ENCODE measurements around the gene RSPH9.
"Not testable (repeated sequence)": the region's sequence is repeated elsewhere in the genome, so short reads cannot be mapped to it uniquely, and the experiment has no call there.

Gene RSPH9

DNA sequence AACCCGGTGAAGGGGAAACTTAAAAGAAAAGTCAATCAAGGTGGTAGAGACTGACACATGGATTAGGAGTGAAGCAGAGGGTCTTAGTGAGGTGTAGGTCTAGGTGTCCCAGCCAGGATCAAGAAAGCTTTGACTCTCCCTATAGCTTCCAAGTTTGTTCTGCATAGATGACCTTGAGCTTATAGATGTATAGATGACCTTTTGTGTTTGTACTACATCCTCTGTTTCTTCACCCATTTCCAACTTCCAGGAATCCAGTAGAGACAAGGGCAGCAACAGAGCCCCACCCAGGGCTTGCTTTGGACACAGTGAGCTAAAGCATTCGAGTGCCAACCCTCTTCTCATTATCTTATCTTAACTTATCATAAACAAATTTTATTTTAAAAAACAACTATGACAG, 44.6 kb downstream of the RSPH9 start:
- no peak for DNase-seq

DNA sequence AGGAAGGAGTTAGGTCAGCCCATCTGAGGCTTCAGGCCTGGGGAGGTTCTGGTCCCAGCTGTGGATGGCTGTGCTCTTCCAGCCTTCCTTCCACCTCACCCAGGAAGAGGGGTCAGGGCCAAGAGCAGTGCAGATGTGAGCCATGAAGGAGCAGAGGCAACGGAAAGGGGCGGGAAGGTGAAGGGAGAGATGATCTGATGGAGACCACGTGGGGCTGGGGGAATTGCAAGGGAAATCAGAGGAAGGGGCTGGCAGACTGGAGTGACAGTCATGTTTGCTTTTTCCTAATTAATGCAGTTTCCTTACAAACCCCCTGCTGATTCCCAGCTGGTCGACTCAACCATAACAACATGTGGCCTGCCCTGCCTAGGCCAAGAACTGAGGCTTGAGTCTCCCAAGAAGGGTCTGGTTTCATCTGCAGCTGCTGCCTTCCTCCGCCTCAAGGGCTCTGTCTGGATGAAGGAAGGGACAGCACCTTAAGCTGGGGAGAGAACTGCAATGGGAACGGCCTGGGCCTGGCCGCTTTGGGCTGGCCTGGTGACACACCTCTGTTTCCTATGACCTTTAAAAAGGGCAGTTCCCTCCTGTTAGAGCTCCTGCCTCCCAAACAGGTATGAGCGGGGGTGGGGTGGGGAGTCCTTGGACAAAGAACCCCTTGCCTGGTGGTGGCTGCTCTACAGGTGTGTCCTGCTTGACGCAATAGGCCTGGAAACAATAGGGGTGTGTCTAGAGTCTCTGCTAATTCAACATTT, 50.6 kb downstream of the RSPH9 start:
- DNase-seq: no peak

DNA sequence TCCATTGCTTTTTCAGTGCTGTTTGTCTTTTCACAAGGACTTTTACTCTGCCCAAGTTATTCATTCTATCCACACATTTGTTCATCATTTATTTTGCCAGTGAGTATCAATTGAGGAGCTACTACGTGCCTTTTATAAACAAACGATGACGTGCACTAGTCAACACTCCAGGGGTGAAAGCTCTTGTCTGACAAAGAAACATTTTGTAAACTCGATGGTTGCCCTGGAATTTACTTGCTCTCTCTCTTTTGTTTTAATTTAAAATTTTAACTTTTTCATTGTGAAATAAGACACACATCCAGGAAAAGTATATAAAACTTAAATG, 51.1 kb downstream of the RSPH9 start:
- no peak for DNase-seq

DNA sequence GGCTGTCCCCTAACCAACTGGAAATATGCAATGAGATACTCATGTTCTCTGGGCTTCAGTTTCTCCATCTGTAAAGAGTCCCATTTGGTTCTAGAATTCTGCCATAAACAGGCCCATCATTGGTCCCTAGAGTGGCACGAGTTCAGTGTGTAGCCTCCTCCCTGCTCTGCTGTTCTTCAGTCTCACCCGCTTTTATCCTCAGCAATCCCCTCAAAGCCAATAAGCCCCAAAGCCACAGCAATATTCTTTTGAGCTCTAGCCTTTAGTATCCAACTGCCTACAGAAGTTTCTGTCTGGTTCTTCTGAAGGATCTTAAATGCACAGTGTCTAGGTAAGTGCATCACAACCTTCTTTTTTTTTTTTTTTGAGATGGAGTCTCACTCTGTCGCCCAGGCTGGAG, 52.6 kb downstream of the RSPH9 start:
- DNase-seq: no peak

DNA sequence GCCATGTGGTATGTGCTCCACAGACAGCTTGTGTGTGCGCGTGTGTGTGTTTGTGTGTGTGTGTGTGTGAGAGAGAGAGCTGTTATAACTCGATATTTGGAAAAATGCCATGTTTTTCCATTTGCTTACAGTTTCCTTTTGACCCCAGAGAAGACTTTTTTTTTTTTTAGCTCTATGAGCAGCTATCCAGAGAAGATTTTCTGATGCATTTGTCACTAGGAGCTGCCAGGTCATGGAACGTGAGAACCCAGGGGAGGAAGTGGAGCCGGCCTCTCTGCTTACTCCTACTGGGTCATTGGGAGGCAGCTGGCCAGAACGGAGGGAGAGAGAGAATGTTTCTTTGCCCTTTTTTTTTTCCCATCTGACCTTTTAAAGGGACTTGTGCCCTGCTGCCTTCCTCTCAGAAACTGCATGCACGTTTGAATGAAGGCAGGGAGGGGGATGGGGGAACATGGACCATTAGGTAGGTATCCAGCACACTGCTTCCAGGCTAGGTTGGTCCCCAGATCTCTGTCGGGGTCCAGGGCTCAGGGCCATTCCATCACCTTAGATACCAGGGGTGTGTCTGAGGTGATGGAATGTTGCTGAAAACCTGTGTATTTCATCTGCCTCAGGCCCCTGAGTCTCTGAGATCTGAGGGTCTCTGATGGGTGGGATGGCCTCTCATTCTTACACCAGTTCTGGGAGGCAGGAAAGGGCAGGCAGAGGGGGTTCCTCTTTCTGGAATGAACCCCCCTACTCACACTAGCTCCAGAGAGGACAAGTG, 53.9 kb downstream of the RSPH9 start:
- no peak for DNase-seq

DNA sequence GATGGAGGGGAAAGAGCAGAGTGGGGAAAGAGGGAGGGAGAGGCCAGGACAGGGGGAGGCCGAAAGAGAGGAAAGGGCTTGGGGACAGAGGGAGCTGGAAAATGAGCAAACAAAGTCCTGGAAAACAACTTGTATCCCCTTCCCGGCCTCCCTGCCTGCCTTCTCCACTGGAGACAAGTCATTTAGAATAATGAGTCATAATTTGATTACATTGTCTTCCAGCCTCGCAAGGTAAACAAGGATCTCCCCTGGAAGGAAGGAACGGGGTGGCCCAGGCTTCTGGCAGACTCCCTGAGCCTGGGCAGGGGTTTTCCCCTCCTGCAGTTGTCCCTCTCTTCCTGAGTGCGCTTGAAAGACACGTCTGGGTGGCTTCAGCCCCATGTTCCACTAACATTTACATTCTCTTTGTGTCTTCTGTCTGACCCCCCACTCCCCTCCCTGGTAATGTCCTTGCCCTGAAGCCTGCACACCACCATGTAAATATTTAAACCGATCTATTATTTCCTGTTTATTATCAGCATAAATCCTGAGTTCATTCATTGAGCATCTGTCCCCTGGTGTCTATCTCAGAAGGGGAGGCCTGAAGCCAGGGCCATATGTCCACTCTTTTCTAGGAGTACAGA, 54.8 kb downstream of the RSPH9 start:
- DNase-seq: no peak

DNA sequence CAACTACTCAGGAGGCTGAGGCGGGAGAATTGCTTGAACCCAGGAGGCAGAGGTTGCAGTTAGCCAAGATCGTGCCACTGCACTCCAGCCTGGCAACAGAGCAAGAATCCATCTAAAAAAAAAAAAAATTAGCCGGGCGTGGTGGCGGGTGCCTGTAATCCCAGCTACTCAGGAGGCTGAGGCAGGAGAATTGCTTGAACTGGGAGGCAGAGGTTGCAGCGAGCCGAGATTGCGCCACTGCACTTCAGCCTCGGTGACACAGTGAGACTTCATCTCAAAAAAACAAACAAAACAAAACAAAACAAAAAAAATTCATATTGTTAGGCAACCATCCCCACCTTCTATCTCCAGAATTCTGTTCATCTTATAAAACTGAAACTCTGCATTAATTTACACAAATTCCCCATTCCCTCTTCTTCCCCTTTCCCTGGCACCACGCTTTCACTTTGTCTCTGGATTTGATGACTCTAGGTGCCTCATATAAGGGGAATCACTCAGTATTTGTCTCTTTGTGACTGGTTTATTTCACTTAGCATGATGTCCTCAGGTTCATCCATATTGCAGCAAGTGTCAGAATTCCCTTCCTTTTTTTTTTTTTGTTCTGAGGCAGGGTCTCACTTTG, 56.2 kb downstream of the RSPH9 start:
- not testable (repeated sequence) for DNase-seq

DNA sequence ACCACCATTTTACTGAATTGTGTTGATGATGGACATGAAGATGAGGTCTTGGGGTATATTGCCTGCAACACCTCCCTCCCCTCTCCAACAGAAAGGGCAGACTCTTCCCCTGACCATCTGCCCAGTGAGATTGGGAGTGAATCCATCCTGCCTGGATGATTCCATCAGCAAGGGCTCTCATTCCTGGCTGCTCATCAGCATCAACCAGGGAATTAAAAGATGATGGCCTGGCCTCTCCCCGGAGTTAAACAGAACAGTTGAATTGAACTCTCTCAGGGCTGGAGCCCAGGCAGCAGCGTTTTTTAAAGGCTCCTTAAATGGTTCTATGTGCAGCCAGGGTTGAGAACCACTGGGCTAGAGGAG, 57.3 kb downstream of the RSPH9 start:
- DNase-seq: no peak

DNA sequence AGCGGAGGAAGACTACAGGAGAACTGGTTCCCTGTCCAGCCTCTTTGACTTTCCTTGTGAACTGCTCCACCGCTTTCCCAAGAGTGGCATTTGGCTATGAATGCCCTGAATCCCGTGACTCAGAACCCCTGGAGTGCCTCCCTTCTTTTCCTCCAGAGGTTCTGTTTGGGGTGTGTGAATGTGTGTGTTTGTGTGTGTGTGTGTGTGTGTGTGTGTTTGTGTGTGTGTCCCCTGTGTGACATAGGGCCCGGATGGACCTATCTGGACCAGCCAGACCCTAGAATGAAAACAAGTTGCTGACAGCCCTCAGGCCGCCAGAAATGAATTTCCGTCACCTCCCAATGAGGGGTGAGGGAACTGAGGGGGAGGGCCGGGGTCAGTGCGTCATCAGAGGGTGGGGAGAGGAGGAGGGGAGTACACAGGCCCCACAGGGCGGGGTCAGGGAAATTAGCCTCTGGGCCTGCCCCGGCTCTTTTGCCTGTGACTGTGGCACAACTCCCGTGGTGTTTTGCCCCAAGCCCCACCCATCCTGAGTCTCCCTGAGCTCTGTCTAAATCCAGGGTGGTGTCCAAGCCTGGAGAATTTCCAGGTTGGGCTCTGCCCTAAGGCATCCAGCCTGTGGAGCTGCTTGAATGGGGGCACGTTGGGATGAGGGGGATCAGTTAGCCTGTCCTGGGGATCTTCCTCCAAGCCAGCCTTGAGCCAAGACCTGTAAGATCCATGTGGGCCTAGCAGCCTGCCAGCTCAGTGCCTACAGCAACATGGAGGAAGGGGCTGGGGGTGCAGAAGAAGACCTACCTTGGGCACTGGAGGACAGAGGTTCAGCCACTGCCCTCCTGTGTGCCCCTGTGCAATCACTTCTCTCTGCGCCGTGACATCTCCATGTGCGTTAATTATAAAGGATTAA, 58.0 kb downstream of the RSPH9 start:
- no peak for DNase-seq

DNA sequence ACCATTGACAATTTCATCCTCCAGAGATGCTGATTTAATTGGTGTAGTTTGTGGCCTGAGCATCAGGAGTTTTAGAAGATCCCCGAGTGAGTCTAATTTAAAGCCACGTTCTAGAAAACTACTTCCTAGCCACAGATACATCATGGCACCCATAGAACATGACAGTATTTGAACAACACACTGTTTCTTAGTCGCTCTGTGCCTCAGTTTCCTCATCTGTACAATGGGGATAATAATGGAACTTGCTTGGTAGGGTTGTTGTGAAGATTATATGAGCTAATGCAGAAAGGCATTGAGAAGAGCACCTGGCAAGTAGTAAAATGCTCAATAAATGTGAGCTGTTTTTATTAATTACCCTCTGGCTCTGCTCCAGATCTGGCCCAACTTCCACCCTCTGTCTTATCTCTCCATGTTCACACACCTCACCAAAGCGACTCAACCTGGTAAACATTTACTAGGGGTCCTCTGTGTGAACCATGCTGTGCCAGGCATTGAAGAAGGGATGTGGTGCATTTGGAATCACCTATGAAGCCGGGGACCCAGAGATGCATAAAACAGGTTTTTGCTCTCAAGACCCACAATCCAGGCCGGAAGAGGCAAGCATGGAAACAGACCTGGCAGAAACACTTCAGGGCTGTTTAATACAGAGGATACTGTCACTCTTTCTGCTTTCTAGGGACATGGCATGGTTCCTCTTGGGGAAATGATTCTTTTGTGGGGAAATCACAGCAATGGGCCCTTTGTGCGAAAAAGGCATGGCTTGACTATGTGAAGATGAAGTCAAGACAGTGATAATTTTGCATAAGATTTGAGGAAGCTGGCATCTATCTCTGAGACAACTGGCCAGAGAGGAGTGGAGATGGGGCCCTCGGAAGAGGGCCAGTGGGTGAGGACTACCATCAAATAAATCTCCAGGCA, 58.9 kb downstream of the RSPH9 start:
- no peak for DNase-seq

DNA sequence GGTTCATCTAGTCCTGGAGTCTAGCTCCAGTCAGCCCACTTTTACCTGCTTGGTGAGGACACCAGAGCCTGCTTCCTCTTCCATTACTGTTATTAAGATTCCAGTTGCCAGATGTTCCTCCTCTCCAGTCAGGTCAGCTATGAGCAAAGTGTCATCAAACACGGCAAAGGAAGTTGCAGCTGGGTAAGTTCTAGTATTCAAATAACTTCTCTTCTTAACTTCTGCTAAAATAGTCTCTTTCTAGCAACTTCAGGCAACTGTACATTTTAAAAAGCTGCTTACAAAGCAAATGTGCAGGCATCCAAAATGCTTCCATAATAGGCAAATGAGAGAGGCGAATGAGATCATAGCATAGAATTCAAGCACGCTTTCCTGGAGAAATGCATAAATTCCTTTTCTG, 61.2 kb downstream of the RSPH9 start:
- DNase-seq: no peak

DNA sequence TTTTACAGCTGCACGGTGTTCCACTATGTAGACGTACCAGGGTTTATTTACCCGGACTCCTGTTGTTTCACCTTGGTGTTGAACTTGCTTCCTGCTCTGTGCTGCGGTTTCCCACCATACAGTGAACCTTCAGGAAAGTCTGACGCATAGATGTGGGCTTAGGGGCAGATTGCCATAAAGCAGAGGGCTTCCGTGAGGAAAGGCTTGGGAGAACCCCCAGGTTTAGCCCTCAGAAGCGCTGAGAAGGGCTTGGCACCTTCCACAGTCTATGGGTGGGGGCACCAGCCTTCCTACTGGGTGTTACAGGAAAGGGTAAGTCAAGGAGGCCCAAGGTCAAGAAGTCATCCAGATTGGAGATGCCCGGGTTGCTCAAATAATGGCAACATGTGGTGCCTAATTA, 62.0 kb downstream of the RSPH9 start:
- no peak for DNase-seq

DNA sequence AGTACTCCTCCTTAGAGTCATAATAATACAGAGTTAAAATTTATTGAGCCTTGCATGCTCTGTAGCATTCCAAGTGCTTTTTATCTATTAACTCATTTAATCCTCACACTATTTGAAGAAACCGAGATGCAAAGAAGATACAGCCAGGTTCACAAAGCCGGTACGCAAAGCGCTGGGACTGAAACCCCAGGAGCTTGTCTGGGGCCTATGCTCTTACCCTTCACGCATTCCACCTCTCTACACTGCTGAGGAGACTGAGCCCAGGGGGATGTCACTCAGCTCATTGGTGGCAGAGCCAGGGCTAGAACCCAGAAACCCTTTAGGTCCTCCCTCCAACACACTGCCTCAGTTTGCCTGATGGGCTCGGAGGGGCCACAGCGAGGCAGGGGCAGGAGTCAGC, 62.4 kb downstream of the RSPH9 start:
- no peak for DNase-seq

DNA sequence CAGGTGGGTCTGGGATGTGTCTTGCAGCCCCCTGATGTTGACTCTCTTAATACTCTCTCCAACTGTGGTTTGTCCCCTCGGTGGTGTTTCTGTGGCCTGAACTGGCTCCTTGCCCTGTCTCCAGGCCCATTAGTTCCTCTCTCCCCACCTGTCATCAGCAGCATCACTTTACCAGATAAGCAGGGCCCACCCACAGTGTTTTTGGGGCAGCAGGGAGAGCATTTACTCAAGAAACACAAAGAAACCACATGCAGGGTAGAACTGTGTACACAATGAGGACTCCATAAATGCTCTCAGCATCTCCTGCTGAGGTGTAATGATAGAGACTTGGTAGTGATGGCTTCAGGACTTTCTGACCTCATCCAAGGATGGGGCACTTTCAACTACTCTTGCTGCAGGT, 62.9 kb downstream of the RSPH9 start:
- no peak for DNase-seq

DNA sequence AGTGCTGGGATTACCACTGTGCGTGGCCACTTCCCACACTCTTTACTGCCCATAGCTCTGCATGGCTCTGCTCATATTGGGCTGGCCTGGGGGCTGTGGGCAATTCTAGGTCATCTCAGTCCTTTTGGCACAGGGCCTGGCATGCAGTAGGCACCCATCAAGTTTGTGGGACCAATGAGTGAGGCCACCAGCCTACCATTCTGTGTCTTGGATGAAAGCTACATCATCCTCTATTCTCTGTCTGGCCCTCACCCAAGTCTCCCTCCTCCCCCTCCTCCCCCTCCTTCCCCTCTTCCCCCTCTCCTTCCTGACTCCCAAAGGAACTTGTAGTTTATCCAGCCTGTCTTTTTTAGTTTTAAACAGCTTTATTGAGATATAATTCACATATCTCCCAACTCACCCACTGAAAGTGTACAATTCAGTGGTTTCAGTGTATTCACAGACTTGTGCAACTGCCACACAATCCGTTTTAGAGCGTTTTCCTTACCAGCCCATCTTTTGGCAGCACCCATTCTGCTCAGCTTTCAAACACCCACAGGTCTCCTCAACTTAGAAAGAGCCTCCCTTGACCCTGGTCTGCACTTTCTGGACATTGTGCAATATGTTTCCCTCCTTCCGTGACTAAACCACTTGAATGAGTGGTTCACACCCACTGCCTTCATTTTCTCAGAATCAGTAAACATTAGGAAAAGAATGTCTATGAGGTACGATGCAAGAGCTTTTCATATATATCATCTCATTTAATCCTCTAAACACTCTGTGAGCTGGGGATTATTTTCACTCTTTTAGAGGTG, 64.2 kb downstream of the RSPH9 start:
- DNase-seq: peak; percentile 54

DNA sequence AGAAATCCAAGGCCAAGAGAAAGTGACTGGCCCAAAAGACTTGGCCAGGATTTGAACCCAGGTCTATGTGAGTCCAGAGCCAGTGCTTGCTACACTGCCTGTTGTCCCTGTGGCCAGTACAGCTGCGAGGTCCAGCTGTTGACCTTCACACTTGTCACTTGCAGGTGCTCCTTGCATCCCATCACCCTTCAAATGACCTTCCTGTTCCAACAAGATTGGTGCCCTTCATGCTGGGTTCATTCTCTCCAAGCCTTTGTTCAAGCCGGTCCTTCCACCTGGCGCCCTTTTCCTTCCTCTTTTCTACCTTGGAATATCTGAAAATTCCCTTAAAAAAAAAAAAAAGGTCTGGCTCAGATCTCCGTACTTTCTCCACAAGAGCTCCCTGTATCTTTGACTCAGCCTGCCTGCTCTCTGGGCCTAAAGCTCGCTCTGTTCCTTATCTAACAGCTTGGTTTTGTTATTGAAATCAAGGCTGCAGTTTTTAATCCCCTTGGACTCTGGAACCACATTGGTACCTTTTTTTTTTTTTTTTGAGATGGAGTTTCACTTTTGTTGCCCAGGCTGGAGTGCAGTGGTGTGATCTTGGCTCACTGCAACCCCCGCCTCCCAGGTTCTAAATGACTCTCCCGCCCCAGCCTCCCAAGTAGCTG, 64.9 kb downstream of the RSPH9 start:
- DNase-seq: no peak

DNA sequence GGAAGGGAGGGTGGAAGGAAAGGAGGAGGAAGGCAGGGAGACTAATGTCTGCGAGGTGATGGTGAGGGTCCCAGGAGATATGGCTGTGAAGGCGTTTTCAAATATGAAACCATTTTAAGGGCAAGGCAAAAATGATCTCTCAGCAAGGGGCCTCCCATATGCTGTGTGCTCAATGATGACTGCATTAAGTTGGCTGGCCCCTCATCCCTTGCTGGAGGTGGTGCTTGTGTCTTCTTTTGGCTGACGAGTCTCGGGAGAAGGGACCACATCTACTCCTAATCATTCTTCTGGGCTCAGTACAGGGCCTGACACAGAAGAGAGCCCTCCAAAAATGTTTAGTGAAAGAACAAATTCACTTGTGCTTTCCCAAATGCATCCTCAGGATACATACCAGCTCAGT, 65.7 kb downstream of the RSPH9 start:
- no peak for DNase-seq

DNA sequence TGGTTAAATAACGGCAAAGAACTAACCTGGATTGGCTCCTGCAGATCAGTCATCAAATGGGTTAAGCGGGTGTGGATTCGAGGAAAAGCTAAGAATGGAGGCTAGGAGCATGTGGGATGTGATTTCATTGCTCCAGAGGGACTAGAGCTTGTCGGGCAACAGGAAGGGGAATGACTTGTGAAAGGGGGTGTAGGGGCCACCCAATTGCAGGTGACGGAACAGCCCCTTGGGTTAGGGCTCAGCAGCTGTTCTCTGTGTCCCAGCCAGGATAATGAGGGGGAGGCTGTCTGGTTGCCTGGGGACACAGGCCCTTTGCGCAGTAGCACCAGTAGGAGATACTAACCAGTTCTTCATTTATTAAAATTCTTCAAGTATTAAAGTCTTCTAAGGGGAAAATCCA, 67.7 kb downstream of the RSPH9 start:
- DNase-seq: no peak

DNA sequence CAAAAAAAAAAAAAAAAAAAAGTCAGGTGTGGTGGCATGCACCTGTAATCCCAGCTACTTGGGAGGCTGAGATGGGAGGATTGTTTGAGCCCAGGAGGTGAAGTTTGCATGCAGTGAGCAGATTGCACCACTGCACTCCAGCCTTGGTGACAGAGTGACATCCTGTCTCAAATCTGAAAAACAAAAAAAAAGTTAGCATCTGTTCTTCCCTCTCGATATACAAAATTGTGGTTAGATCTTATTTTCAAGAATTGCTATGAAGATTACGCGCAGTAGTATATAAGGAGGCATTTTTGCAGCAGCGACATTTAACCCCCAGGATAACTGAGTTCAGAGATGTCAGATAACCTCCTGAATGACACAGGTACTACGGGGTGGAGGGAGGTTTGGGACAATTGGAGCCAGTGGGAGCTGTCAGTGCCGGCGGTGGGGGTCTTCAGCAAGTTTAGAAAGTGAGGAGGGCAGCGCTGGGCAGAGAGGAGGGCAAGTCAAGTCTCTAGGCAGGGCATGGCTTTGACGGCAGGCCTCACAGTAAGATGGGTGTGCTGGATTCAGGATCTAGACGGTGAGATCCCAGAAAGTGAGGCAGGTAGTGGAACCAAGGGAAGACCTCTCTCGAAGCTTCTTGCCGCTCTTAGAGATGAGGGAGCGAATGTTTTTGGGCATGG, 68.9 kb downstream of the RSPH9 start:
- DNase-seq: no peak
